HG02623 (cell line): ENCODE data around the gene CALM1.
A peak's percentile ranks its signal among the peaks of the same experiment; 100 is the strongest.

Experiments used
- ATAC-seq: cut with Tn5 transposase; IDR thresholded peaks from one replicate; pipeline ENCODE4 v1.9.1; 2021; ENCODE audit warnings: moderate library complexity; ENCODE audit not compliant: unreplicated experiment

Gene CALM1

DNA sequence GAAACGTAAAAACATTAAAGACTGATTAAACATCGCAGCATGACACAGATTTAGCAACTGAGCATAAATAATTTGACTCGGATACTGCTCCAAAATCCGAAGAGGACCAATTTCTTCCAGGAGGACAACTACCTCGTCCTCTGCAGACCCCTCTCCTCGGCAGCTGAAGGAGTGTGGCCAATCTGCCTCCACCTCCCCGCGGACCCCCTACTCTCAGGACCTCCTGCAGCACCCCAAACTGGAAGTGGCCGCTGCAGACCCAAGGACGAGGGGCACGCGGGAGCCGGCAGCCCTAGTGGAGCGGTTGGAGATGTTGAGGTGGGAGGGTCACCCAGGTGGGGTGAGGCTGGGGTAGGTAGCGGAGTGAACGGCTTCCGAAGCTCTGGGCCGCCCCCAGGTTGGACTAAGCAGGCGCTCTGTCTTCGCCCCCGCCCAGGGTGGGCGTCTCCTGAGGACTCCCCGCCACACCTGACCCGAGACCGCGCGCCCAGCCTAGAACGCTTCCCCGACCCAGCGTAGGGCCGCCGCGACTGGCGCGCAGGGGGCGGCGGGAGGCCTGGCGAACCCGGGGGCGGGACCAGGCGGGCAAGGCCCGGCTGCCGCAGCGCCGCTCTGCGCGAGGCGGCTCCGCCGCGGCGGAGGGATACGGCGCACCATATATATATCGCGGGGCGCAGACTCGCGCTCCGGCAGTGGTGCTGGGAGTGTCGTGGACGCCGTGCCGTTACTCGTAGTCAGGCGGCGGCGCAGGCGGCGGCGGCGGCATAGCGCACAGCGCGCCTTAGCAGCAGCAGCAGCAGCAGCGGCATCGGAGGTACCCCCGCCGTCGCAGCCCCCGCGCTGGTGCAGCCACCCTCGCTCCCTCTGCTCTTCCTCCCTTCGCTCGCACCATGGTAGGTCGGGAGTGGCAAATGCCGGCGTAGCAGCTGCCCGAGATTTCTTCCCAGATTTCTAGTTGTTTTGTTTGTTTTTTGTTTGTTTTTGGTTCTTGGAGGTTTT, at the start of gene CALM1:
TSS of gene CALM1 (plus strand) at position 689 of the 999 bp plus-strand sequence. CDS start at position 891, 202 bp downstream.
- ATAC-seq, result peak; percentile 56

DNA sequence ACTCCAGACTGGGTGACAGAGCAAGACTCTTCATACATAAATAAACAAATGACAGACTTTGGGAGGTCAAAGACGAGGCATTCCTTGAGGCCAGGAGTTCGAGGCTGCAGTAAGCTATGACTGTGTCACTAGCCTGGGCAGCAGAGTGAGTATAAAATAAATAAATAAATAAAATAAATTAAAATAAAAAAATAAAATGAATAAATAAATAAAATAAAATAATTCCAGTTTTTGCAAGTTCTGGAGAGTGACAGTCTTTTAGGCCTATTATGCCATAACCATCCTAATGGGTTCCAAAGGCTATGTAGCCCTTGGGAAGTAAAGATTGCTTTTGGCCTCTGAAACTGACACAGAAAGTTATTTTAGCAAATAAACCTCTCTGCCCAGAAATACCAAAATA, 48.6 kb upstream of the CALM1 start:
- ATAC-seq, result no peak

DNA sequence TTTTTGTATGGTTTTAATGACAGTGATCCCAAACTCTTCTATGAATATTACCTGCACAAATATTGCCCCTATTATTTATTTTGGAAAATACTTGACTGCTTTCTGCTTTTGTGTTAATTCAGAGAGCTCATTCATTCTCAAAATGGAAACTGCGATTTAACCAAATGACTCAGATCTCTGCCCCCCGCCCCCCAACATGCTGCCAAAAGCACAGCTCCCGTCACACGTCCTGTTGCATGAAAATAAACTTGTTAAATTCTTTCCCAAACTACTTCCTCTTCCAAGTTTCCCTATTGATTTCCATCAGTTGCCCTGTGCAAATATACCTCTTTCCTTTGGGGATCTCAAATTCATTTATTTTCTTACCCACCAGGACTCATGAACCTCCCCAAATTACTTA, 47.1 kb upstream of the CALM1 start:
- no peak for ATAC-seq

DNA sequence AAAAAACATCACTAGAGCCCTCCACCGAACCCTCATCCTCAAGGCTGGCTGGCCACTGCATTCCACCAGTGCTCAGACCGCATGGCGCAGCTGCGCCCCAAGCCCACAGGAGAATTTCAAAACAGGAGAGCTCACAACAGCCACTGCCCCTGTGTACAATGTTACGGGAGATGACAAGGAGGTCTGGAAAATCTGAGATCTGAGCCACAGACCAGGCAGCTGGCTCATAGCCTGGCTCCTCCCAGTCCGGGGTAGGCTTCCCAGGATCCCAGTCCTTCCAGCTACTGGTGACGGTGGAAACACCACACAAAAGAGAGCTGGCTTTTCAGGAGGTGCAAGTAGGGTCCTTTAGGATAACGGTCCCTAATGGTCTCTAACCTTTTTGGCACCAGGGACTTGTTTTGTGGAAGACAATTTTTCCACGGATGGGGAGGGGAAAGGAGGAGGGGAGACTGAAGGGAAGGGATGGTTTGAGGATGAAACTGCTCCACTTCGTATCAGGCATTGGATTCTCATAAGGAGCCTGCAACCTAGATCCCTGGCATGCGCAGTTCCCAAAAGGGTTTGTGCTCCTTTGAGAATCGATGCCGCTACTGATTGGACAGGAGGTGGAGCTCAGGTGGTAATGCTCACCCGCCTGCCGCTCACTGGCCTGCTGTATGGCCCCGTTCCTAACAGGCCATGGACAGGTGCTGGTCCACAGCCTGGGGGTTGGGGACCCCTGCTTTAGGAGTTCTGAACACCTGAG, 42.1 kb upstream of the CALM1 start:
- ATAC-seq, result no peak

DNA sequence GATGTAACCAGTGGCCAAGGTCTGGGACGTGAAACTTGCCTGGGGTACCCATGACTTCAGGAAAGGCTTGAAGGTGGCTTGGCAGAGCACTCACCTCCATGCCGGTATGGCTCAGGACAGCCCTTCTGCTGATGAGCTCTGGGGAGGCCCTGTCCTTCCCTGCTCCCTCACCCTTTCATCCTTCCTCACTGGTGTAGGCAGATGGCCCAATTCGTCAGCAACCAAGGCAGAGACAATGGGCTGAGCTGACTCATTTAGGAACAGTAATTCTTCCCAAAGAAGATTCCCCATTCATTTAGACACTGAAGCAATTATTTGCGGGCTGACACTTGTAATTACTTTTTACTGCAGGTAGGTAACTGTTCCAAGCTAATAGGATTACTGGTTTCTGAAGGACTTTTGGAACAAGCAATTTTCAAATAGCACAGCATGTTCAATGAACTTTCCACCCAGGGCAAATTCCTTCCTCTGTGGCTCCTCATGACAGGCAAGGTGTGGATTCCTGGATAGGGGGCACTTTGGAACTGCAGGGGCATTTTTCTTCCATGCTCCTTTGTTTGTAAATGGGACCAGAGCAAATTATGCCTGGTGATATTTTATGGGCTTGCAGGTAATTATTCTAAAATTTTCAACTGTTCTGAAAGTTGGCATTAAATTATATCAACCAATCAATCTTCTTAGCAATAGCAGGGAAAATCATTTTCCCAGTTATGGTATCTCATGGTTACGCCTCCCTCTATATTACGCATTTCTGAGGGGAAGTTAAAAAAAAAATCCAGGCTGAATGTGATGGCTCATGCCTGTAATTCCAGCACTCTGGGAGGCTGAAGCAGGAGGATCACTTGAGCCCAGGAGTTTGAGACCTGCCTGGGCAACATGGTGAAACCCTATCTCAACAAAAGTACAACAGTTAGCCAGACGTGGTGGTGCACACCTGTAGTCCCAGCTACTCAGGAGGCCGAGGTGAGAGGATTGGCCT, 41.0 kb upstream of the CALM1 start:
- no peak for ATAC-seq

DNA sequence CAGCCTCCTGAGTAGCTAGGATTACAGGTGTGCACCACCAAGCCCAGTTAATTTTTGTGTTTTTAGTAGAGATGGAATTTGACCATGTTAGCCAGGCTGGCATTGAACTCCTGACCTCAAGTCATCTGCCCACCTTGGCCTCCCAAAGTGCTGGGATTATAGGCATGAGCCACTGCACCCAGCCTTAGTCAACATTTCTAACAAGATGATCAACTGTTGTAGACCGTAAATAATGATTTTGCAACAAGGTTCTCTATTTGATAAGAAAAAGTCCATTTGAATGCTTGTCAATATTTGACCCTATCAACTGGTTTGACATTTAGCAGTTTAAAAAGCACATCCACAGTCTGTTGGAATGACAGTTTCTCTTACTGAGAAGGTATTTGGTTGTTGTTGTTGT, 39.9 kb upstream of the CALM1 start:
- no peak for ATAC-seq

DNA sequence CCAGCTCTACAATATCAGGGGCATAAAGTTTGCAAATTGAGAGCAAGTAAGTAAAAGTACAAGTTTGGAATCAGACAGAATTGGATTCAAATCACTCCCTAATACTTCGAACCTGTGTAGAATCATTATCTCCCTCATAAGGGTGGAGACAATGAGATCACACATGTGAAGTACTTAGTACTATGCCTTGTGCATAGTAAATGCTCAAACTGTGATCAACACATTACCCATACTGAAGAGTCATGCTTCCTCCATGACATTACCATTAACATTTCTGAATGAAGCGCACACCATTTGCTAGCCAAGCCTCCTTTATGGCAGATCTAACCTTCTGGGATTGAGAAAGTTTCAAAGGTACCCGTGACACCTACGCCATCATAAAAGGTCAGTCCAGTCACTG, 38.5 kb upstream of the CALM1 start:
- no peak for ATAC-seq

DNA sequence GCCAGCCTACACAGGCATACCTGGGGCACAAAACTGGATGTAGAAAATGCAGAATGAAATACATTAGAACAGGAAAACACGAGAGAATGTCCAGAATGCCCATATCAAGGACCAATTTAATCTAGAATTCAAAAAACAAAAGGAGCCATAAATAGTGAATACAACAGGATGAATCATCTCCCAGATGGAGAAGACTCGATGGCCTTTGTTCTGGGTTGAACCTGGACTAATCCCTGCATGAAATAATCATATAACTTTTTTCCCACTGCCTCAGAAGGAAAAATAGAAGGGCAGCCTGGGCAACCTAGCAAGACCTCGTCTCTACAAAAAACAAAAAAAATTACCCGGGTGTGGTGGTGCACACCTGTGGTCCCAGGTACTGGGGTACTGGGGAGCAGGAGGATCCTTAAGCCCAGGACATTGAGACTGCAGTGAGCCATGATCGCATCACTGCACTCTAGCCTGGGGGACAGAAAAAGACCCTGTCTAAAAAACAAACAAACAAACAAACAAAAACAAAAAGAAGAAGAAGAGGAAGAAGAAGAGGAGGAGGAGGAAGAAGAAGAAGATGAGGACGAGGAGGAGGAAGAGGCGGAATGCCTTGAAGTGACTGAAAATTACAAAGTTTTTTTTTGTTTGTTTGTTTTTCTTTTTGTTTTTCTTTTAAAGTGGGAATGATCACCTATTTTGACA, 34.8 kb upstream of the CALM1 start:
- no peak for ATAC-seq

DNA sequence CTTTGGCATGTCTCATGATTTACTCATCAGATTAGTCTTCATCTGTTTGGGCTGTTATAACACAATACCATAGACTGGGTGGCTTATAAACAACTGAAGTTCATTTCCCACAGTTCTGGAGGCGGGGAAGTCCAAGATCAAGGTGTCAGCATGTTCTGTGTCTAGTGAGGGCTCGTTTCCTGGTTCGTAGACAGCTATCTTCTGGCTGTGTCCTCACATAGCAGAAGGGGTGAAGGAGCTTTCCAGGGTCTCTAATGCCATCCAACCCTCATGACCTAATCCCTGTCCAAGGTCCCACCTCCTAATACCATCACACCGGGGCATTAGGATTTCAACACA, 34.3 kb upstream of the CALM1 start:
- ATAC-seq, result no peak

DNA sequence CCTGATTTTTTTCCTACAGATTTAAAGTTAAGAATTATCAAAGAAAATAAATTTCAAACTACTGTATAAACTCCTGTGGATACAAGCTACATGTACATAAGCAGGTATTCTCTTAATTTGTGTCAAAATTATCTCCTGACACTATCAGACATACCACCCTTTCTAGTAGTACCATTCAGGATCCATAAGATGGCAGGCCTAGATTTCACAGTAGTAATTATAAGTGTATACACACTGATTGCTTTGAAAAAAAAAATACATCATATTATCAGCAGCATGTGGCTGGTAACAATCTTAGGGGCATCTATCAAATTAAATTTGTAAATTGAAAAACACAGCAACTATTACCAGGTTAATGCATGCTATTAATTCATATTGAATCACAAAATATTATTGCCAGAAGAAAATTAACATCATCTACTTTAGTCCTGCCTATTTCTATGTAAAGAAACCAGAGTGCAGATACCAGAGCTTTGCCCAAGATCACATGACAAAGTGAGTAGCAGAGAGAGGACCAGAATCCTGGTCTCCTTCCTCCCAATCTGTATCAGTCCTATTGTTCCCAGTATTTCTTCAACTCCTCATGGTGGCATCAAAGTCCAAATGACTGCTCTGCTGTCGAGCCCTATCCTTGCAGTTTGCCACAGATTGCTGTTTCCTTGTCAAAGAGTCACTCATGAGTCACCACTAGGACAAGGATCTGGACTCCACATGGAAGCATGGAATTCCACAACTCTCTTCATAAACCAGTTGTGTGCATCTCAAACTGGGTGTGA, 27.7 kb upstream of the CALM1 start:
- ATAC-seq, result no peak

DNA sequence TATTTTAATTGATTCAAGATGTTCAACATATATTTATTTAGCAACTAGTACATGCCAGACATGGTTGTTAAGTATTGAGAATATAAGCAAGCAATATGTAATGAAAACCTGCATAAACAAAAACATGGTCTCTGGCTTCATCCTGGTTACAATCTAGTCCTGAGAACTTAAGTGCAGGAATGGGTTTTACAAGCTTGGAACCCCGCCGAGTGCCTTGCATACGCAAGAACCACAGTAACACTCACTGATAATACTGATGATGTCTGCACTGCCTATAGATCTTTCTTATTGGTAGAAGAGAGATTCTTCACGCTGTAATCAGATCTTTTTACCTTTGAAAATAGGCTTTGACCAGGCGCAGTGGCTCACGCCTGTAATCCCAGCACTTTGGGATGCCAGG, 22.9 kb upstream of the CALM1 start:
- no peak for ATAC-seq

DNA sequence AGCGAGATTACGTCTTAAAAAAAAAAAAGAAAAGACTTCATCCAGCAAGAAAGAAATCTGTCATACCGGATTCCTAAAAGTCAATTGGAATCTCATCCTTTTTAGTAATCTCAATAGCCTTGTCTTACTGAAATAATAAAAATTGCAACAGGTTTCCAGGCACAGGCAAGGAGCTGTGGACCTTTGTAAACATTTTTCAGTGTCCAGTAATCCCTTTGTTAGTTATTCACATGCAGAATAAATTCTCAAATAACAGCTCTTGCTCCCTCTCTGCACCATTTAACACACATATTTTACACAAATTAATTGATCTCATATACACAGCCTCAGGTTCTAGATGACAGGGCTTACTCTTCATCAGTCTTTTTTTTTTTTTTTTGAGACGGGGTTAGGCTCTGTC, 22.0 kb upstream of the CALM1 start:
- ATAC-seq, result no peak

DNA sequence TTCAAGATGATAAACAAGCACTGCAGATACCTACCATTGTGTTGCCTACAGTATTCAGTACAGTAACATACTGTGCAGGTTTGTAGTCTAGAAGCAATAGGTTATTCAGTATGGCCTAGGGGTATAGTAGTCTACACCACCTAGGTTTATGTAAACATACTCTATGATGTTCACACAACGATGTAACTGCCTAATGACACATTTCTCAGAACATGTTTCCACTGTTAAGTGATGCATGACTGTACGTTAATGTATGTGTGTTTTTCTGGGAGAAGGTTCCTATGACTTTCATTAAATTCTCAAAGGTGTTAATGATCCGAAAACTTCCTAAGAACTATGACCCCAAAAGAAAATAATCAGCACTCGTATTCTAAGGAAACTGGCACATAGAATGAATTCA, 20.9 kb upstream of the CALM1 start:
- no peak for ATAC-seq

DNA sequence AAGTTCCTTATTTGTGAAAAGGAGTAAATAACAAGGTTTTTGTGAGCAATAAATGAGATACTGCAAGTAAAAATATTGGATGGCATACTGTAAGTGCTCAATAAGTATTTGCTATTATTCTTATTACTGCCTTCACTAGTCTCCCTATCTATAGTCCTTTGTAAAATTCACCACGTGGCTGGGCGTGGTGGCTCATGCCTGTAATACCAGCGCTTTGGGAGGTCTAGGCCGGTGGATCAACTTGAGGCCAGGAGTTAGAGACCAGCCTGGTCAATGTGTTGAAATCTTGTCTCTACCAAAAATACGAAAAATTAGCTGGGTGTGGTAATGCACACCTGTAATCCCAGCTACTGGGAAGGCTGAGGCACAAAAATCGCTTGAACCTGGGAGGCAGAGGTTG, 18.6 kb upstream of the CALM1 start:
- ATAC-seq, result no peak

DNA sequence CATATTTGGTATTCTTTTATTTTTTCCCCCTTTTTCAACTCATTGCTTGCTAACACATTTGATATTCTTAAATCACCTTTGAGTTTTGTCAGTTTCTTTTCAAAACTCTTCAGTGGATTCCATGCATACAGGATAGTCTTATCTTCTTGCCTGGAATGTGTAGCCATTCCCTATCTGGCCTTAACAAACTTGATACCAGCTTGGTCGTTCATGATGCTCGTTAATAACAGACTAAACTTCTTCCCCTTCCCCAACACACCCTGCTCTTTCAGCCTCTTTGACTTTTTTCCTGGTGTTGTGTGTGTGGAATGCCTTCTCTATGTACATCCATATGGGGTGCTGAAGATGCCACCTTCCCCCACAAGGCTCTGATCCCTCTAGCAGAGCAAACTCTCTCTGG, 17.7 kb upstream of the CALM1 start:
- no peak for ATAC-seq

DNA sequence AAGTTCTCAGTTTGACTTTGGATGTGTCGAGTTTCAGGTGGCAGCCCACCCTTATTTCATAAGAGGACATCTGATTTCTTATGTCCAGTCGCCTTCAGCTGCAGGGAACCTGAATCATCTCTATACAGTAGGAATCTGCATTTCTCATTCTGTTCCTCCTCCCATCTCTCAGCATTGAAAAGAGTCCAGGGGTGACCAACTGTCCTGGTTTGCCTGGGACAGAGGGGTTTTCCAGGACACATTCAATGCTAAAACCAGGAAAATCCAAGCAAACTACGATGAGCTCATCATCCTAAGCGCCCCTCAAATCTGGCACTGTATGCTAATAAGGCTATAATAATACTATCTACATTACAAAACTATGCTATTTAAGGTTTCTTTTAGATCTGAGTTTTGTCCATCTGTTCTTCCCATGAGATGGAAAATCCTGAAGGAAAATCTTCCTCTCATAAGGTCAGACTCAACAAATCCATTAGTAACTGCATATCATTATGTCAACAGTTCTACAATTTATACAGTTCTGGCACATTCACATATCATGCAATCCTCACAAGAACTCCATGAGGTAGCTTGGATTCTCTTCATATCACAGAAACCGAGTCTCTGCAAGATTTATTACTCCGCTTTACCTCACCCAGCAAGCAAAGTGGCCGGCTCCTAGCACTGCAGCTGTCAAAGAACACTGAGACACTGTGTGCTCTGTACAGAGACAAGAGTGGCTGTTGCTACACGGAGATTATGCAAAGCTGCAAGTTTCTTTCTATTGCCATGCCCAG, 15.6 kb upstream of the CALM1 start:
- ATAC-seq, result no peak

DNA sequence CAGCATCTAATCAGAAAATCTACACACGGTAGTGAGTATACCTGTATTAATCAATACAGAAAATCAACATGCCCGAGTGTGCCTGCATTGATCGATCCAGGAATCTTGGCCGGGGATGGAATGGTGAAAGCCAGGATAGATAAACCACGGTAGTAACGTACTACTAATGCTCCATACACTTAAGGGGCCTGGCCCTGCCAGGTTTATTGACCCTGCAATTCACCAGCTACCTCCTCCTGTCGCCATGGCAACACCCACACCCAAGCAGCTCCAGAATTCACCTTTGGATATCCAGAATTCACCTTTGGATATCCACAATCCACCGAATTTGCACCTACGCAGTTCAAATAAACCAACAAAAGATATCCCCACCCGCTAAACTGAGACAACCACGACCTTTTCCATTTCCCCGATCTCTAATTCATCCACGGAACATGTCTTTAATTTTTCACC, 14.8 kb upstream of the CALM1 start:
- ATAC-seq, result no peak

DNA sequence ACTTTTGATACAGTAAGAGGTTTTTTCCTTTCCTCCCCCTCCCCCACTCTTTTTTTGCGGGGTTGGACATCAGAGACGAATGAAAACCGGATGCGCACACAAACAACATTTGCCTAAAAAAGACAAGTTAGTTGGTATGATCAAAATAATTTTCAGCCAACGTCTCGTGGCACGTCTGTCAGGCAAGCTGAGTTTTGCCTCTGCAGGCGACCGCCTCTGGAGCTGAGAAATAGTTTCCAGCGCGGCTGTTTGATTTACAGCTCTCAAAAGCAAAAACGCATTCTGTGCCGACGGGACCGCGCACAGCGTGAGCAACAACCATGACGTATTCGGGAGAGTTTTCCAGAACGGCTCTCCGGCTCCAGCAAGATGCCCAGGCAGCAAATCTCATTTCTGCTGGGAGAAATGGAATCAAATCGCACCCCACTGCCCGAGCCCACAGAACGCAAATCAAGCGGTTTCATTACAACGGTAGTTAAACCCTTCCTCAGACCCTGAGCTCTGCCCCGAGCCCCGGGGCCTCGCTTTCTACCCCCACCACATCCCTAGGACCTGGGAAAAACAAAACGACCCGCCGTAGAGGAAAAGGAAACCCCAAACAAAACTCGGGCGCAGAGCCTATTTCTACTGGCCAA, 14.2 kb upstream of the CALM1 start:
- ATAC-seq, result peak; percentile 11
